Islet precursor cell (in vitro differentiated cells): ENCODE data around the gene SHB.

Source experiments
- DNase-seq: peaks from one replicate; pipeline ENCODE4 v3.0.0-alpha.2; 2018

SHB gene

DNA sequence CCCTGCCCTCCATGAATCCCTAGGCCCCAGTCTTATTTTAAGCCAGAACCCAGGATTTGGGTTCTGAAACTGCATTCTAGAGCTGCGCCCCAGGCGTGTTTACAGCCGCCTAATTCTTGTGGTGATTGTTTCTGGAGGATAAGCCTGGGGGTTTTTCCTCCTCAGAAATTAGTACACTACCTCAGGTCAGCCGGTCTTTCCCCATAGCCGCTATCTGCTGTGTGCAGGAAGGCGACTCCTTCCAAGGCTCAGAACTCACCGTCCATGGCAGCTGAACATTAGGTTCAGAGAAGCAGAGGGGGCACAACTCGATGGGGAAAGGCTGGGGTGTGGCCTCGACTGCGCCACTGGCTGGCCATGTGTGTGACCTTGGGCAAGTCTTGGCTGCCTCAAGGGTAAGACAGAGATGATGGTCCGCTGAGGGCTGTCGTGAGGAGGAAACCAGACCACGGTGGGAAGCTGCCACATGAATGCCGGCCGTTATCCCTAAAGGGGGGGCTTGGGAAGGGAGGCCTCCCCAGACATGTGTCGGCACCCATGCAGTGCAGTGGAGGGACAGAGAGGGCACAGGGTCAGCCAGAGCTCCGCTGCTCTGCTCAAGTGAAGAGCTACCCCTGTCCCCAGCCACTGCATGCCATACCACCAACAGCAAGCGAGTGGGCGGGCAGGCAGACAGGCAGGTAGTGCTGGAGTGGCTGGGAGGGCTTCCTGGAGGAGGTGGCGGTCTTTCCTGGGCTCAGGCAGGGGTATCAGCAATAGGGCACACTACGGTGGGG, 28.9 kb downstream of the SHB start:
- DNase-seq = peak; percentile 60

DNA sequence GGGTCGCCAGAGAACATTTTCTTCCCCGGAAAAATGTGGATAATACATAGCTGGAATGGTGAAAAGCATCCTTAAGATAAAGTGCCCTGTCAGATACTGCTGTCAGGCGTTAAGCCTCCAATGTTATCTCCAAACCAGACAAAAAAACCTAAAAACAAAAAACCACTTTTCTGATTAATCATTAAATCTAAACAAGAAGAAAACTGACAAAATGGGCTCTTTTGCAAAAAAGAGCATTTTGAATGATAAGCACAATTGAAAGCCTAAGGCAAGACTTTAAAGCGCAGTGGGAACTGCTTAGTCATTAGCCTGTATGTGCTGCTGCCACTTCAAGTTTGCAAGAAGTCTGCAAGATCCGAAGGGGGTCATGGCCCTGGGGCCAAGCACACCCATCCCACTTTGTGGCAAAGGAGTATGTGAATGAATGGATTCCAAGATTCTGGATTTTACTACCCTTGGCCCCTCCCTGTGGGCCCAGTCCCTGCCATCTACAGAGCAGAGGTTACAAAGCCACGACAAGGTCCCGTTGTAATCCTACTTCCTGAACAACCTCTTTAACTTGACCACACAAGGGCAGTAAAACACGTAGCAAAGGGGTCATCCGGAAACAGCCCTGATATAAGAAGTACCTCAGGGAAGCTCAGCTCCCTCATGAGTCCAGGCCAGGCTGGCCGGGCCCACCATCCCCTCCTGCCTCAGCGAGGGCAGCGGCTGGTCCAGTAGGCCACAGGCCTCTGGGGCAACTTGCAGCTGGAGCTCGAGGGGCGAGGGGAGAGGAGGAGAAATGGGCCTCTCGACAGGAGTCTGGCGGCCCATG, 29.7 kb downstream of the SHB start:
- DNase-seq = peak; percentile 98

DNA sequence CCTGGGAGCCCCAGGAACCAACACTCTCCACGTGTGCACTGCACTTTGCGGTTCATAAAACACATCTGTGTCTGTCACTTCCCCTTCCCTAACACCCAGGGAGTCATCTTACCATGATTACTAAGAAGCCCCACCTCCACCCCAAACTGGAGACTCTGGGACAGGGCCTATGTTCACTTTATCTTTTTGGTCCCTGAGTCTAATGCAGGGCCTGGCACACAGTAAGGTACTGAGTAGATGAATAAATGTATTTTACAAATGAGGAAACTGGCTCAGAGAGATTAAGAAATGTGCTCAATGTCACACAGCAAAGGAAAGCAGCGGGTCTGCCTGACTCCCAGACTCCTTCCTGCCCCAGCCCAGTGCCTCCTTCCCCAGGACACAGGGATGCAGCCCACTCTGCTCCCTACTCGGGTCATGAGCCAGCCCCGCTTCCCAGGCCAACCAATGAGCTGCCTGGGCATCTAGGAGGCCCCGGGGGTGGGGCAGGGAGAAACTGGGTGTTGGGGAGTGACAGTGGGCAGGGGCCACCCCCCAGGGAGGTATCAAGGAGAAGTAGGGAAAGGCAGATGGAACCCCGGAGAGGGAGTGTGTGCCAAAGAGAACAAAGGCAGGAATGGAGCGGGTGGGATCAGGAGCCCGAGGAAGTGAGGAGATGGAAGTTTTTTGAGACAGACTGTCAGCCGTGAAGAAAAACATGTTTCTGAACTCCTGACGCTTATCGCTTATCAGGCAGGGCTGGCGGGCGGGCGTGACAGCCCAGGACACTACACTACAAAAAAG, 30.5 kb downstream of the SHB start:
- peak; percentile 83 for DNase-seq

DNA sequence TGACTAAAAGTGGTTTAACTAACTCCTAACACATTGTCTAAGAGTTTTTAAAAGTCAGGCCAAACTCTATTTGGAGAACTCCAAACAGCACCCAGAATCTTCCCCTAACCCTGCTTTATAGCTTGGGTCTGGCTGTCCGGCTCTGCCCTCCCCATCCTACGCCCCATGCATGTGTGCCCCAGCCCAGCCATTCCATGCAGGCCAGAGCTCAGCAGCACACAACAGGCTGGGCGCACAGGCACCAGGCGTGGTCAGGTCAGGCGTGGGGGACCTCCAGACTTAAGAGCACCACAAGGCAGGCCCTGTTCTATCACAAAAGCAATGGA, 31.1 kb downstream of the SHB start:
- DNase-seq = peak; percentile 53

DNA sequence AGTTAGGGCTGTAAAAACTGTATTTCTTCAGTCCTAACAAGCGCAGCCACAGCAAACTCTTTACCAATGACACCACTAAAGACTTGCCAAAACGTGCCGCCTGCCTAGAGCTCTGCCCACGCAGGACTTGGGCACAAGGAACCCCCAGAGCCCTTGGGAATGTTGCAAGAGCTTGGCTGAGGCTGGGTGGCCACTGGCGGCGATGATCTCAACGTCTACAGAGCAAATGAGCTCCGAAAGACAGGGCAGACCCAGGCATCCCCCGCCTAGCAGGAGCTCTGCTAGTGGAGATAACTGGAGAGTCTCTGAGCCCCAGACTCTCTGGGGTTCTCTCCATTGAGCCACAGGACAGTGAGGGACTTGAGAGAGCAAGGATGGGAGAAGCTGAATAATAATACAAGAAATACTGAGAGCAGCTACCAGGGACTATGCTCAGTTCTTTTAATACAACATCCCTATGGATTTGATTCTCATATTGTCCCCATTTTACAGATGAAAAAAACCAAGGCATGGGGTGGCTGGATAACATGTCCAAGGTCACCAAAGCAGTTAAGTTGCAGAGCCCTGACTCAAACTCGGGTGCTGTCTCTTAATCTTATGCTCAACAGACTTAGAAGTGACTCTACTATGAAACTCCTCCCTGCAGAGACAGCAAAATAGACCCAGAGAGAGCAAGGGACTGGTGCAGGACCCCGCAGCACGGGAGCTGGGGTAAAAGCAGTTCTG, 32.5 kb downstream of the SHB start:
- DNase-seq = no peak

DNA sequence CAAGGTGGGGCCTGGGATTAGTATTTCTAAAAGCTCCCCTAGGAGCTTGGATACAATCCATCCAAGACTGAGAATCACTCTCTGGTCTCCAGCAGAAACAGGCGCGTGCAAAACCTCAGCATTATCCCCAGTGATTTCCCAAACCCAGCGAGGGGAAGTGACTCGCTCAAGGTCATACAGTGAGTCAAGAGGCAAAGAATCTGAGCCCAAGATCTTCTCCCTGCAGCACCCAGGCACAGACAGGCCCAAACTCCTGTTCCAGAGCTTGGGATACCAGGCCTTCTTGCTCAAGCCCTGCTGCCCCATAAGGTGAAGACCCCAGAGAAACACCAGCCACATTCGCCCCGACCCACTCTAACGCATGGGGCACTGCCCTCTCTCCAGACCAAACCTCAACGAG, 33.2 kb downstream of the SHB start:
- peak; percentile 88 for DNase-seq

DNA sequence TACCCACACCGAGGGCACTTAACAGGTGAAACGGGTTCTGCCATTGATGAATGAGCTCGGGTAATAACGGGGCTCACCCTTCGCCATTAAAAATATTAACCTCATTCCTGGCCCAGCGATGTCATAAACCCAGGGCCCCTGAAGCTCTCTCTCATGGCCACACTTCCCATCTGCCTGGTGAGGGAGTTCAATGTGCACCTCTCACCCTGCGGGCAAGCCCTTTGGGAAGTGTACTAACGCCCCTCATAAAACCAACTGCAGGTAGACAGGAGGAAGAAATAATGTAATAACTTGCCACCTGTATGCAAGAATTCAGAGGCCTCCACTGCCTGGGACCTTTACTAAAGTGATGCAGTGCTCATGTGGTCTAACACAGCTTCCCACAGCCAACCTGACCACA, 35.1 kb downstream of the SHB start:
- no peak for DNase-seq

DNA sequence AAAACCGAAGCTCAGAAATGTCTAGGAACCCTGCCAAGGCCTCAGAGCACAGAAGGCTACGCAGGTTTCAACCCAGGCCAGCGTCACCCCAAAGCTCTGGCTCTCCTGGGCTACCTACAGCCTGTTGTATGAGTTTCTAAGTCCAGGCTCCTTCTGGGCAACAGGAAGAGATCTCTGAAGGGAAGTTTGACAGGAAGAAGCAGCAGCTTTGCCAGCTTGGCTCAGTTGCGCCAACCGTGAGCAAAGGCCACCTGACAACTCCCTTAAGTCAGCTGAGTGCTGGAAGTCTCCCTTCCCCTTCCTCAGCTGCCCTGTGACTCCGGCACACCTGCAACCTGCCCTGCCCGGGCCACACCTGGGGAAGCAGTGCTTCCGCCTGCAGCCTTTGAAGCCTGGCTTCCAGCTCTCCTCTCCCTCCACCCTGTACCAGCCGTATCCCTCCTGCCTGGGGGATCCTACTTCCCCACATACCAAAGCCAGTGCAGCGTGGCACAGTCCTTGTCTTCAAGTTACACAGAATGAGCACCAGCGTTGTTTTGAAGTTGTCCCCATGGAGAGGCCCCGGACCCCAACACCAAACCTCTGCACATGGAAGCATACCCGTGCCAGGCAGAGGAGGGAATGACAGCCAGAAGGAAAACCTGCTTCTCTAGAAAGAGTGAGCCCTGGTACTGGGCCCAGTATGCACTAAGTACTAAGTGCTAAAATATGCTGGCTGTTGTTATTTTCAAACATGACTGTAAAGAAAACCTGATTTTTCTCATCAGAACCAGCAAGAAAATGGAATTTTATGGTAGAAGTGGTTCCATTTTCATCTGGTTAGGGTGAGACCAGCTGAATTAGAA, 36.5 kb downstream of the SHB start:
- no peak for DNase-seq

DNA sequence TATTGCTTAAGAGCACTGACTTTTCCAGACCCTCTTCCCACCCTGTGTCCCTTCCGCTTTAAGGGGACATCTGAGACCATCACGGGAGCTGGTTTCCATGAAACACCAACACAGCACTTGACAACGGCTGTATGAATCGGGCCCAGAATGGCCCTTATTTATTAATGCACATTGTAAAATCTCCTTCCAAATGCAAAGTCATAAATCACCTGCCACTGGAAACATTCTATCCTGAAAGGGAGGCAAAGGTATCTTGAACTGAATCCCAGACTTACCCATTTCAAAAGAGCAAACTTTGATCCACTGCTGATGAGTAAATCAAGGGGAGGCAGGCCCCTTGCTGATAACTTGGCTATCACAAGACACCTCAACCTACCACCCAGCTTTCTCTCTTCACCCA, 37.4 kb downstream of the SHB start:
- DNase-seq = no peak

DNA sequence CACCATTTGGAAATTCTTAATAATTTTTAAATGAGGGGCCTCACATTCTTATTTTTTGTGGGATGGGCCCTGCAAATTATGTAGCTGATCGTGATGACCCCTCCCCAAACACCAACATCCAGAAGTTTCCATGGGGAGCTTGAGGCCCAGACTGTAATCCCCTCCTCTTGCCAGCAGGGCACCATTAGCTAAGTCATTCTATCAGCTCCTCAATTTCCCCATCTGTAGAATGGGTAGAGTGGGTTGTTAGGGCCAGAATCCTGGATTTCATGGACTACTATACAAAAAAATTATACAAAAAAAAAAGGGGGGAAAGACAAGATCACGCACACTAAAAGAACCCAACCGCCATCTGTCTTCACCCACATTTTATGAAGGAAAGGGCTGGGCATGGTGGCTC, 38.4 kb downstream of the SHB start:
- no peak for DNase-seq

DNA sequence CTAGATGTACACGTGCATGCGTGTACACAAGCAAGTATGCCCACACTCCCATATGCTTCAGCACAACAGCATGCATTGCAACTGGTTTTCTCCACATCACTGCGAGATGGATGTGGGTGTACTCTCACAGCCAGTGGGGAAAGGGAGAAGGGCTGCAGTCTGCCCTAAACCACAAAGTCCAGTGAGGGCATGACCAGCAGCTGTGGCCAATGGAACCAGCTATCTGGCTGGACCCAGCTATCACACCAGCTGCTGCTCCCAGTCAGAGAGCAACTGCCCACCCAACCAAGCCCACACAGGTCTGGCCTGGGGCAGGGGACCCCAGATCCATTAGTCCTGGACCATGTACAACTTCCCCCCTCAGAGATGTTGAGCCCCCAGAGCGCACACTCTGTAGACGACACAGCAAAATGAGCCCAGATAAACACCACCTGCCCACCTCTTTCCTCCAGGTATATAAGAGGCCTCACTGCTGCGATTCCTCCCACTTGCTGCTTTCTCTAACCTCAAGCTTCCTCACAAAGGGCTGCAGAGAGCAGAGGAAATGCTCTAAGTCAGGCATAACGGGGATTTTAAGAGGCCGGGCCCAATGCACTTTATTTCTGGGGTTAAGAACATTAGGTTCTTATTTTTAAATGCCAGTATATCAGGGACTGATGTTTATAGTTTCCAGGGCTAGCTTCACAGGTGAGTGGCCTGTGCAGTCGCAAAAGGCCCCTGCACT, 39.0 kb downstream of the SHB start:
- no peak for DNase-seq

DNA sequence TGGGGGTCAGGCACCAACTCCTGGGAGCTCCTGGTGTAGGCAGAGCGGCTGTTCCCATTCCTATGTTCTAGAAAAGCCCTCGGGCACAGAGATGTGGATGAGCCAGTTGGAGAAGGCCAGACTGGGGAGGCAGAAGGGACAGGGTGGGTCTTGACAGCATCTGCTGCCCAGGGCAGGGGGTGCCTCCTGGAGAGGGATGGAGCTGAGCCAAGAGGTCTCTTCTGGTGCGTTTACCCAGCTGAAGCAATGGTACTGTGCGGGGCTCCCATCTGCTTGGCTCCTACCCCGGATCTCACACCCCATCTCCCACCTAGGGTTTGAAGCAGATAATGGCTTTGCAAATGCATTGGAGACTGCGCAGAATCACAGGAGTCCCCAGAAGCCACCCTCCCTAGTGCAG, 41.3 kb downstream of the SHB start:
- peak; percentile 68 for DNase-seq

DNA sequence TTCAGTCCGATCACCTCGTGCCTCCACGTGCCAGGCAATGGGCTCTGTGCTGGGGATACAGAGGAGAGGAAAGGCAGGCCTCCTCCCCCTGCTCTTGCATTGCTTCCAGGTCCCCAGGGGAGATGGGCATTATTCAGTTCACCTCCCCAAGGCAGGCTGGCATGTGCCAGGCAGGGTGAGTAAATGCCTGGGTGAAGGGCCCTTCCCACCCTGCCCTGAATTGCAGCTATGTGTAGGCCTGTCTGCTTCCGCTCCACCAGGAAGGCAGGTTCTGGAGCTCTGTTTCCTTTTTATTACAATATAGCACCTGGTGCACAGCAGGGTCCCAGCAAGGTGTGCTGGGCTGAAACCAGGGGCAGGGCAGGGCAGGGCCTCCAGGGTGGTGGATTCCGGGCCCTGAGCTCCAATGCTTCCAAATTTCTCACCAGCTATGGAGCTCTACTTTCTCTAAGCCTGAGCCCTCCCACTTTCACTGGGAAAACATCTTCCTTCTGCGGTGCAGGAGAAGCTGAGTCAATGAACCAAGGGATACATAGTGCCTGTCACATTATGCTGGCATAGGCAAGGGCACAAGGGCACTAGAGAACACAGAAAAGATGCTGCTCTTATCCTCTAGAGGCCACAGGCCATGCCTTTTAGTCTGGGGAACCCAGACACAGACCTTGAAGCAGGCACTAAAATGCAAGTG, 42.0 kb downstream of the SHB start:
- no peak for DNase-seq

DNA sequence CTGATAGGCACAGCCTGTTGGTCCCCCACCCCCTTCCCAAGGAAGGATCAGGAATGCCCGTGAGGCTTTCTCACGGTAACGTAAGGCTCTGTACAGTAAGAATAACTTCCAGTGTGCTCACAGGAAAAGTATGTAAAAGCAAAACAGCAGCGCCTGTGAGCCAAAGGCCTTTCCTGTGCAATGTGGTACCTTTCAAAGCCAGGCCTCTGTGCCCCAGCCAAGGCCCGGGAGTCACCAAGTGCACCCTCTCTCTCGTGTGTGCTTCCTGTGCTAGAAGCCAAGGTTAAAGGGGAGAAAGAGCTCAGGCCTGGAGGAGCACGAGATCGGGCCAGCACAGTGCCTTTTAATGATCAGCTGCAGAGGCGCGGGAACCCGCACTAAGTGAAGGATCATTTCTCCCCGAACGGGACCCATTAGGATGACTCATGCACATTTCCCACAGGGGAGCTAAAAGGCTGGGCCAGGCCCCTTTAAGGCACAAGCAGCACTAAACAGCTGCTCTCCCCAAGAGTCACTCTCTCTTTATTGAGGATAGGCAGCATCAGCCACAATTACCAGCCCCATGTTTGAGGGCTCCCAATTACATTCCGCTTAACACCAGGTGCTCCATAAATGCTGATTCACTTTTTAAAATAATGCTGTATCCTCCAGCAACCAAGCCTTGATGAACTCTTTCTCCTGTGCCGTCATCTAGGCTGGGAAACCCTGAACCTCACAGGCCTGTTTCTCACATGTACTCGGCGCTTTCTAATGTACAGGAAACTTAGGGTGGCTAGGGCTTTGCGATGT, 42.8 kb downstream of the SHB start:
- peak; percentile 96 for DNase-seq

DNA sequence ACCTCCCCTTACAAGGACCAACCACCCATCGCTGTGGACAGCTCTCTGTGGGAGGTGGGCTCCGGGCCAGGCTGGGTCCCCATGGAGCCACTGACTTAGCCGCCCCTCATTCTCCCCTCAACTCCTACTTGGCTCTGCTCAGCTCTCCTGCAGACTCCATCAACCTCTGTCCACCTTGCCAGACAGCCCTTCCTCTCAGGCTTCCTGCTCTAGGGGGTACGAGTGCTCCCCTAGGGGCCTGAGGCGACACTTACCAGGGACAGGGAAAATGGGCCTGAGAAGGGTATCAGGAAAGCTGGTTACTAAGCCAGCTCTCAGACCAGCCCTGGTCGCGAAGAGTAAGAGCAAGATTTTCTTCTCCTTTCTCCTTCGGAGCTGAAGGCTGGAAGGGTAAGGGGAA, 43.9 kb downstream of the SHB start:
- no peak for DNase-seq

DNA sequence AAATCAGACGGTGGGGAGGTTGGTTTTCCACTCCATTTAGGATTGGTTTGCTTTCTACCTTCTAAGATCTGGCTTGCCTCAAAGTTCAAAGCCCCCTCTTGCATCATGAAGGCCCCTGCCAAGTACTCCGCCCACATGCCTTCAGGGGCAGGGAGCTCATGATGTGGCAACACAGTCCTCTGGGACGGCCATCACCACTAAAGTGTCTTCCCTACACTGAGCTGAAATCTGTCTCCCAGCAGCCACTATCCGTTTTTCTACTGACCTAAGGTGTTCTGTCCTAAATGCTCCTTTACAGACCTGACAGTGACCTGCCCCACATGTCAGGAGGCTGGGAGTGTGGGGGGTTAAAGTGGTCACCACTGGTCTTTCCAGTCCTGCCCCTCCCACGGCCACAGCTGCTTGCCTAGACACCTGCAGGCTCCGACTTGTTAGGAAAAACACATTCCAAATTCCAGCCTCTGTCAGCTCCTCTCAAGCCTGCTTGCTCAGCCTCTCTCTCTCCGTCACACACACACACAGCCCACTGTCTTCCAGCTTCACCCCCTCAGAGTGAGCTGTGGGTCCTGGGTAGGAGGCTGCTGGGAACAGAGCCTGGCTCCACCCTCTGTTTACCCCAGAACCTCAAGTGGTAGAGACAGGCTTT, 44.9 kb downstream of the SHB start:
- DNase-seq = peak; percentile 95

DNA sequence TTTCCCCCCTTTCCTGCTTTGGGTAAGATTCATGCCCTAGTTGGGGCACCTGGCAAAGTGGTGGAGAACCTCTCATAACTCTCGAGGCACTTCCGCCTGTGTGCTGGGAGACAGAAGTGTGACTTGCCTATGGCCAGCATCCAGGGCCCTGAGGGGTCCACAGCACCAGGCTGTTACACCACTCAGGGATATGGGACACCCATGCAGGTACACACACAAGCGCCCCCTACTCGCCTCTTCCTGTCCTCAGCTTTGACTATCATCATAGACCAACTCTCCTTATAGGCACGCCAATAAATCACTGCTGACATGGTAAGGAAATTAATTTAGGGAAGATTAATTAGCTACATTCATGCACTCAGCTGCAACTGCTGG, 45.4 kb downstream of the SHB start:
- DNase-seq = no peak

DNA sequence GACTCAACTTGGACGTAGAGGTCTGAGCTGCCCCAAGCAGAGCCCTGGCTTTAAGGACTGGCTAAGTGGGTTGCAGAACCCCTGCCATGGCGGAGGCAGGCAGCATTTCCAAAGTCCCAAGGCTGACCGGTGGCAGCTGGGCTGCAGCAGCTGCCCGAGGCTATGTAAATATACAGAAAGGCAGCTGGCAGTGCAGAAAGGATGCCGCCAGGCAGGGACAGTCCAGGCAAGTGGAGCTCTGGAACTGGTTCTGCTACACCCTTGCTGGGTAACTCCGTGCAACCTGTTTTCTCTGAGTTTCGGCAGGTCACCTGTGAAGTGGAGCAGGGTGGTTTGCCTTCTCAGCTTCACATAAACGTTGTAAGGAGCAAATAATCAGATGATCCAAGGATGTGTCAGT, 46.0 kb downstream of the SHB start:
- peak; percentile 82 for DNase-seq

DNA sequence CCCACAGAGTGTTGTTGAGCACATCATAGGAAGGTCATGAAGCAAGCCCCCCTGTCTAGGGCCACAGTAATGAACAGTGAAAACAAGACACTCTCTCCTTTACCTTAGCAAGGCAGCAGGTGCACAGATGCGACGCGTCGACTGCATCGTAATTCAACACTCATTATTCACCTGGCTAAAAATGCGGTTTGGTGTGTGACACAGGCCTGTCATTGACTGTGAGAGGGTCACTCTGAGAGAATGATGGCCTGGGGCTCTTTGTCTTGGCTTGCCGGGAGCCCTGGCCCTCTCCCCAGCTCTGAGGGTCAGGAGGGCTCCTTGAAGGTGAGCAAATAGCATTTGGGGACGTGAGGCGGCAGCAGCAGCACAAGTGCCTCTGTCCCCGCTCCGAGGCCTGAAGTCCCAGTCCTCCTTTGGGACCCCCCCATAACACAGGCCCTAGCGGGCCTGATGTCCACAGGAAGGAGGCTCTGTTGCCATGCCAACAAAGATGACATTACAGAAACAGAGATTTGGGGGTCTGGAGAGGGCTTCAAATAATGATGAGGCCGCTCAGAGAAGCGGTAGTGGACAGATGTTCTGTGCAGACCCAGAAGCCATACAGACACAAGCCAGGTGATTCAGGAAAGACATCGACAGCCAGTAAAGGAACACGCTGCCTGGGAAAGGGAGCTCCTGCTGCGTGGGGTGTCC, 46.7 kb downstream of the SHB start:
- no peak for DNase-seq
